ENCODE data around the gene KDELR3.

Gene KDELR3

DNA sequence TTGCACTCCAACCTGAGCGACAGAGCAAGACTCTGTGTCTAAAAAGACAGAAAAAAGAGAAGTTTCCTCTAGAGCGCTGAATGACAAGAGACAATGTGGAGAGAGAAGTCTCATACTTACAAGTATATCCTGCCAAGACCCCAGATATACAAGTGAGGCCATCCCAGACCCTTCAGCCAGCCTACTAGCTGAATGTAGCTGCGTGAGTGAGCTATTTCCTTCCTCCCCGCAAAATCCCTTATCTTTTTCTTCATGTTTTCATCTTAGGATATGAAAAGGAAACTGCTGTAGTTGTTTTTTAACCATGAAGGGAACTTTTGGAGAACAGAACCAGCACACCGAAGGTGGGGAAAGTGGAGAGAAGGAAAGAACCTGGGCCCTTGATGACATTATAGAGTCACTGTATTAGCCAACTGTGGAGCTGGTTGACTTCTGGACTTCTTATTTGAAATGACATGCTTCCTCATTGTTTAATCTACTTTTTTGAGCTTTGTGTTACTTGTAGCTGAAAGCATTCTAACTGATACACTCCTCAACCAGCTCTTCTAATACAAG is 42.6 kb downstream of the KDELR3 start:
- DNase-seq, result no peak

DNA sequence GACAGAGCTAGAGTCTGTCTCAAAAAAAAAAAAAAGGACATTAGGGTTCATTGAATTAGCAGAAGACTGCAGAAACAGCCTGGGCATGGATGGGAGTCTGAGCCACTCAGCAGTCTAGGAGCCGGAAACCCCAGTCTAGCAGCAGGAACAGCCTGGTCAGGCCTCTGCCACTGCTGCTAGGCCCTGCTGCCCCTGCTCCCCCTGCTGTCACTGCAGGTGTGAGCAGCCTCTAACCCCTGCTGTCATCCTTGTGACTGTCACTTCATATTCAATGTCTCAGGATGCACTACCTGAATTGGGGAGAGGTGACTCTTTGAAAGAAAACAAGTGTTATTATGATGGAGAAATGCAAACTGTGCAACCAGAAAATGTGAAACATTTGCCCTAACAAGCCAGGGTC is 45.2 kb downstream of the KDELR3 start:
- no peak for DNase-seq

DNA sequence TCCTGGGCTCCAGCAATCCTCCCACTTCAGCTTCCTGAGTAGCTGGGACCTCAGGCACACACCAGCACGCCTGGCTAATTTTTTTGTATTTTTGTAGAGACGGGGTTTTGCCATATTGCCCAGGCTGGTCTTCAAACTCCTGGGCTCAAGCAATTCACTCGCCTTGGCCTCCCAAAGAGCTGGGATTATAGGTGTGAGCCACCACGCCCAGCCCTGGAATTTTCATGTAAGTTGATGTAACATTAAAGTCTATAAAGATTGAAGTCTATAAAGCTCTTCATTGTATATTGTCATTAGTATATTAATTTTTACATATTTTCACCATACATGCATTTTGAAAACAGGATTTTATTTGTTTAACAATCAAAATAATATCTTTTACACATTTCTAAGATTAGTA is 50.7 kb downstream of the KDELR3 start:
- DNase-seq, result no peak

DNA sequence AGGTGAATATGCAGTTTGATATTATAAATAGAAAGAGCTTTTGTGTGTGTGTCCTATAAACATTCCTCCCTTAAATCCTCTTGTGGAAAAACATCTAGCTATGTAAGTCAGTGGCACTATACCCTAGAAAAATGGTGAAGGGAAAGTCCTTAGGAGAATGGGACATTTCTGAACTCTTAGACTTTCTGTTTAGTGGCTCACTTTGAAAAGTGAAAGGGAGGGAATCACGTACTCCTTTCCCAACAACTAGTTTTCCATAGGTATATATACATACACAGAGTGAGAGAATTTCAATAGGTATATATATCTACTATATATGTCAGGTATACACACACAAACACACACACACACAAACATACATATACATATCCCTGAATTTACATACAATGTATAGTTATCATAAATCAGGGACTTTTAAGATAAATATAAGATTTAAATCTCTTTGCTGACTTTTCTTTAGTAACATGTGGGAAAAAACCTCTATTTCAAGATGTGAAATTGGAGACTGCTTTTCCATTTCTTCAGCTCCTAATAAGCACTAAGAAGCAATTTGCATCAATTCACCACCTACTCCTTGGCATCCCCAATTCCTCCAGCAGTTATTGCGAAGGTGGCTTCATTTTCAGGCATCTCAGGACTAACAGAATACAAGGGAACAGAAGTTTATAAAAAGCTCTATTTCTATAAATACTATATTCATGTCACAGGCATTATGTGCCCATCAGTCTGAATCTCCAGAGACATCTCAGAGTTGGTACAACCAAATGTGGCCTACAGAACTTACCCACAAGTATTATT is 51.8 kb downstream of the KDELR3 start:
- no peak for DNase-seq

DNA sequence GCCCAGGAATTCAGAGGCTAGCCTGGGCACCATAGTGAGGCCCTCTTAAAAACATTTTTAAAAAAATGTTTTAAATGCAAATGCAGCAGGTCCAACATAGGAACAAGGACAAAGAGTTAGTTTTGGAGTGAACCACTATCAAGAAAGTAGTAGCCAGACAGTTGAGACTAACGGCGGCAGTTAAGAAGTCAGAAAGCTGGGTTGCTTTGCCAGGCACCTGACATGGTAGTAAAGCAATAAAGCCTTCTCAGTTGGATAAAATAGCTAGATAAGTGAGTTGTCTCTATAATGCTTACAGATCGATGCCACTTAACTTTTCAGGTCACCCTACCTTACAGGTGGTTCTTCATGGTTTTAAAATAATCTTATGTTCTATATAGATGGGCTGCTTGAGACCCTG is 55.1 kb downstream of the KDELR3 start:
- no peak for DNase-seq

DNA sequence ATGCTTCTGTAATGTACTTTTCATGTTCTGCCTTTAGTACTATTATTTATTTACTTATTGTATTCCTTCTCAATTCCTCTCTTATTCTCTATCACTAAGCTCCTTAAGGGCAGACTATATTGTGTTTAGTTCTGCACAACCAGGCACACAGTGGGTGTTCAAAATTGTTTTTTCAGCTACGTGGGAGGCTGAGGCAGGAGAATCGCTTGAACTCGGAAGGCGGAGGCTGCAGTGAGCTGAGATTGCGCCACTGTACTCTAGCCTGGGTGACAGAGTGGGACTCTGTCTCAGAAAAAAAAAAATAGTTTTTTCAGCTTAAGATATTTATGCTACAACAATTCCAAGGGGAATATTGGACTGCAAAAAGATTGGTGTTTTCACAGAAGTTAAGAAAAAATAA is 55.6 kb downstream of the KDELR3 start:
- DNase-seq, result no peak

DNA sequence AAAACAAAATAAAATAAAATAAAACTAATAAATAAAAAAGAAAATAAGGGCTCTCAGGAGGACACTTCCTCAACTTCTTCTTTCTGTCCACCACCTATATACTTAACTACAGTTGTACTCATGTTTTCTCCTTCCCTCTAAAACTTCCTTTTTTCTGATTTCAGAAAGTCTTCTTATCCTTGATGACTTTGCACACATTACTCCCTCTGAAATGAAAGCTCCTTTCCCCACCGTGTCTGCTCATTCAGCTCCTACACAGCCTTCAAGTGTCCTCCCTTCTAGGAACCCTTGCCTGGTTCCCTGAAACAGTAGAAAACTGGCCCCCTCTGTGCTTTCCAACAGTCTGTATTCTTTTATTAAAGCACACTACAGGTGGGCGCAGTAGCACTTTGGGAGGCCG is 56.5 kb downstream of the KDELR3 start:
- DNase-seq, result no peak

DNA sequence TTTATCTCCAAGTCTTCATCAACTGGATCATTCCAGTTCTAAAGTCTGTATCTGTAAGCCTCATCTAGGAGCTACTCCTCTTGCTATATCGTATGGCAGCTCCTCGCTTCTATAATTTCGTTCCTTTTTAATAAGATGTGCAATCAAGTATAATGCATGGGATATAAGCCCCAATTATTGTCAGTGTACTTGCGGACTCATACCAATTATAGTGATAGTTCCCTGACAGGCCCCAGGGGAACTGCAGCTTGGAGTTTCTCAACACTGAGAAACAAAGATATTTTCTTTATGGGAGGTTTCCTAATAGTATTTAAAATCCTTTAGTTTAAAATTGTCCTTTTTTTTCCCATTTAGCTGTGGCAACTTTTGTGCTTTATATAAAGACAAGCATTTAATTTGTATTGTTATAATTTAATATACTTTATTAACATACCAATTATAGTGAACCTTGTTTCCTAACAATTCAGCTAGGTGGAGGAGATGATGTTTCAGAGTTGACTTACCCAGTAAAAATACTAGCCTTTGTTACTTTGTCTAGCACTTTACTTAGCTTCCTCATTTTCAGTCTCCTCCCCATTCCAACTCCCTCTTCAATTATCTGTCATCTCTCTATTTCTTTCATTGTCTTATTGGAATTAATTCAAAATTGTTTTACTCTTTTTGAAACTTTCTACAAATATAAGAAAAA is 63.5 kb downstream of the KDELR3 start:
- DNase-seq, result no peak
